ENCODE measurements around the gene SUSD3.

The SUSD3 gene

GRCh38 chr9:93049491-93049890, 9.0 kb upstream of the SUSD3 start:
- Histone ChIP-seq H3K36me3 (replicated peaks; ENCODE audit: low read depth, low read length) (no peaks in the 10 kb centered on the region), H3K79me2 (ENCODE audit: low read length) (no peaks in the 10 kb centered on the region), H3K9me3 (ENCODE audit: insufficient read depth, low read length) (no peaks in the 10 kb centered on the region), H3K4me1 (ENCODE audit: low read length) (no peaks in the 10 kb centered on the region), H3K27me3 (ENCODE audit: low read depth, low read length) (no peaks in the 10 kb centered on the region), H3K27ac (ENCODE audit: low read length) (no peak overlapping the region), H3K9ac (ENCODE audit: low read length) (no peak overlapping the region), H4K20me1 (ENCODE audit: insufficient read depth, low read length) (no peaks in the 10 kb centered on the region), H3K4me3 (ENCODE audit: low read length) (no peak overlapping the region), H3K4me2 (ENCODE audit: low read length) (no peak overlapping the region), H2AFZ (ENCODE audit: low read depth, low read length) (no peak overlapping the region)
- TF ChIP-seq EZH2phosphoT487 (IDR thresholded peaks at IDR 0.05; ENCODE audit: low read depth): no peak
- TF ChIP-seq CTCF (IDR thresholded peaks at IDR 0.05; ENCODE audit: low read depth, low read length): no peak

DNA sequence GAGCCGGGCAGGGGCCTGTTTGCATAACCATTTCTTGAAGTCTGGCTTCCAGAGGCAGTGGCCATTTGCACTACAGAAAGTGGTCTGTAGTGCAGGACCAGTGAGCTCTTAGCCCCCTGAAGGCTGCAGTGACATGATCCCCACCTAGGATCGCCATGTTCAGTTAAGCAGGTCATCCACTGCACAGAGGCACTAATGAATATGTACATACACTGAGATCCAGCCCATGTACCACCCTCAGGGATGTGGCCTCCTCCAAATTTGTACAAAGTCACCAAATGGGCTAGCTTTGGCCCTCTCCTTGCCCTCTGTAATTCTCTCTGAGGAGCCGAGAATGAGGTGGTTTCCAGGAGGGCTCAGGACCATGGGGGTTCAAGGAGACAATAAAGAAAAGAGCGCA, 8.3 kb upstream of the SUSD3 start:
- Histone ChIP-seq H3K79me2 (ENCODE audit: low read length) (no peaks in the 10 kb centered on the region), H3K27ac (ENCODE audit: low read length) (no peak overlapping the region), H3K9me3 (ENCODE audit: insufficient read depth, low read length) (no peaks in the 10 kb centered on the region), H4K20me1 (ENCODE audit: insufficient read depth, low read length) (no peaks in the 10 kb centered on the region), H3K4me2 (ENCODE audit: low read length) (no peak overlapping the region), H3K27me3 (ENCODE audit: low read depth, low read length) (no peaks in the 10 kb centered on the region), H3K4me1 (ENCODE audit: low read length) (no peaks in the 10 kb centered on the region), H3K36me3 (replicated peaks; ENCODE audit: low read depth, low read length) (no peaks in the 10 kb centered on the region), H3K4me3 (ENCODE audit: low read length) (no peak overlapping the region), H2AFZ (ENCODE audit: low read depth, low read length) (no peak overlapping the region), H3K9ac (ENCODE audit: low read length) (no peak overlapping the region)
- no peak for TF ChIP-seq EZH2phosphoT487 (IDR thresholded peaks at IDR 0.05; ENCODE audit: low read depth)
- no peak for TF ChIP-seq CTCF (IDR thresholded peaks at IDR 0.05; ENCODE audit: low read depth, low read length)

DNA sequence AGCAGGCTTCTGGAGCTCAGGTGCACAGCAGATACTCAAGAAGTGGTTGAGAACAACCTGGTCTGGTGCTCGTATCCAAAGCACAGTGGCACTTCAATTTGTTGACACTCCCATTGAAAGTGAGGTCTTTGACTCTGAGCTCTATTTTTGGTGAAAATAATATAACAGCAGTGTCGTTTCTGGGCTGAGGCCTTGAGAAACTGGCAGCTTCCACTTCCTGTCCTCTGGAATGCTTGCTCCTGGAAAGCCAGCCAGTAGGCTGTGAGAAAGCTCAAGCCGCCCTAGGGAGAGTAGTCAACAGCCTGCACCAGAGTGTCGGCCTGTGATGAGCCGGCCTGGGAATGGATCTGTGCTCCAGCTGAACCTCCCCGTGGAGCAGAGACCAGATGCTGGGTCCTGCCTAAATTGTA, 6.8 kb upstream of the SUSD3 start:
- TF ChIP-seq EZH2phosphoT487 (IDR thresholded peaks at IDR 0.05; ENCODE audit: low read depth): no peak
- no peak for TF ChIP-seq CTCF (IDR thresholded peaks at IDR 0.05; ENCODE audit: low read depth, low read length)

GRCh38 chr9:93052791-93053540, 5.5 kb upstream of the SUSD3 start:
- no peaks in the 10 kb centered on the region for H3K27me3 ChIP-seq (ENCODE audit: low read depth, low read length)
- no peaks in the 10 kb centered on the region for H3K9me3 ChIP-seq (ENCODE audit: insufficient read depth, low read length)
- peaks cover under 1% of the 10 kb centered on the region; the same call in 1 of the 2 replicates for H3K4me1 ChIP-seq (ENCODE audit: low read length)
- no peaks in the 10 kb centered on the region for H4K20me1 ChIP-seq (ENCODE audit: insufficient read depth, low read length)
- H3K27ac ChIP-seq (ENCODE audit: low read length): no peak overlapping the region
- H3K36me3 ChIP-seq (replicated peaks; ENCODE audit: low read depth, low read length): no peaks in the 10 kb centered on the region
- H3K4me3 ChIP-seq (ENCODE audit: low read length): no peak overlapping the region
- H3K4me2 ChIP-seq (ENCODE audit: low read length): no peak overlapping the region
- H3K9ac ChIP-seq (ENCODE audit: low read length): no peak overlapping the region
- no peak overlapping the region for H2AFZ ChIP-seq (ENCODE audit: low read depth, low read length)
- no peak for TF ChIP-seq CTCF (IDR thresholded peaks at IDR 0.05; ENCODE audit: low read depth, low read length)
- TF ChIP-seq EZH2phosphoT487 (IDR thresholded peaks at IDR 0.05; ENCODE audit: low read depth): no peak
- H3K79me2 ChIP-seq (ENCODE audit: low read length): no peaks in the 10 kb centered on the region

More for the DNA sequence above, 6.8 kb upstream of the SUSD3 start:
- no peak overlapping the region for H3K4me3 ChIP-seq (ENCODE audit: low read length)
- H3K9me3 ChIP-seq (ENCODE audit: insufficient read depth, low read length): no peaks in the 10 kb centered on the region
- no peak overlapping the region for H3K9ac ChIP-seq (ENCODE audit: low read length)
- H4K20me1 ChIP-seq (ENCODE audit: insufficient read depth, low read length): no peaks in the 10 kb centered on the region
- H3K79me2 ChIP-seq (ENCODE audit: low read length): no peaks in the 10 kb centered on the region
- no peak overlapping the region for H3K27ac ChIP-seq (ENCODE audit: low read length)
- H3K27me3 ChIP-seq (ENCODE audit: low read depth, low read length): no peaks in the 10 kb centered on the region
- no peaks in the 10 kb centered on the region for H3K36me3 ChIP-seq (replicated peaks; ENCODE audit: low read depth, low read length)
- no peaks in the 10 kb centered on the region for H3K4me1 ChIP-seq (ENCODE audit: low read length)
- no peak overlapping the region for H2AFZ ChIP-seq (ENCODE audit: low read depth, low read length)
- H3K4me2 ChIP-seq (ENCODE audit: low read length): no peak overlapping the region
